Stimulated activated CD4-positive, alpha-beta T cell treated with anti-CD3 and anti-CD28 coated beads, Interleukin-2, amount 100 ng/mL, for 24 hours (primary cell): Measurements from ENCODE around the gene RPS19.
"Not testable (repeated sequence)": the region's sequence is repeated elsewhere in the genome, so short reads cannot be mapped to it uniquely, and the experiment has no call there.

Experiments
- DNase-seq, 2 donors: peaks; one replicate each; pipeline ENCODE4 v3.0.0-alpha.2; 2020

RPS19 gene

DNA sequence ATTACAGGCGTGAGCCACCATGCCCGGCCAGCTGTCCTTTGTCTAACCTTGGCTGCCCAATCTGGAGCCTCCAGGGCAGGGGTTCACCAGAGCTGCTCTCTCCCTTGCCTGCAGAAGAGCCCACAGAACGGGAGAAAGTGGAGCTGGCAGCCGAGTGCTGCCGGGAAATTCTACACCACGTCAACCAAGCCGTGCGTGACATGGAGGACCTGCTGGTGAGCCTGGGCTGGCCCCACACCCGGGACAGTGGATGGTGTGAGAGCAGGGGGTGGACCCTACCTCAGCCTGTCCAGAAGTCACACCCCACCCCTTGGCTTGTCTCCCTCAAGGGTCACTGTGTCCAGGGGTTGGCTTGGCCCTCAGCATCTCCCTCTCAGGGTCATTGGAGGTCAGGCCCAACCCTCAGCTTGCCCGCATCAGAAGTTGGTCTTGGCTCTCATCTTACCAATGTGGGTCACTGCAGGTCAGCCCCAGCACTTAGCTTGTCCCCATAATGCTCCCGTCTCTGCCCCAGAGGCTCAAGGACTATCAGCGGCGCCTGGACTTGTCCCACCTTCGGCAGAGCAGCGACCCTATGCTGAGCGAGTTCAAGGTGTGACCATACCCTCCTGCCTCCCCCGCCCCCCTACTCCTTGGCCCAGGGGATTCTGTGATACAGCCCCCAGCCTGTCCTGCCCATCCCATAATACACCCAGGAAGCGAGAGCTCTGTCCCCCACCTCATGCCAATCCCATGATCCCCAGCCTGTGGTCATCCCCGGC, 43.3 kb downstream of the RPS19 start:
- no peak for DNase-seq

DNA sequence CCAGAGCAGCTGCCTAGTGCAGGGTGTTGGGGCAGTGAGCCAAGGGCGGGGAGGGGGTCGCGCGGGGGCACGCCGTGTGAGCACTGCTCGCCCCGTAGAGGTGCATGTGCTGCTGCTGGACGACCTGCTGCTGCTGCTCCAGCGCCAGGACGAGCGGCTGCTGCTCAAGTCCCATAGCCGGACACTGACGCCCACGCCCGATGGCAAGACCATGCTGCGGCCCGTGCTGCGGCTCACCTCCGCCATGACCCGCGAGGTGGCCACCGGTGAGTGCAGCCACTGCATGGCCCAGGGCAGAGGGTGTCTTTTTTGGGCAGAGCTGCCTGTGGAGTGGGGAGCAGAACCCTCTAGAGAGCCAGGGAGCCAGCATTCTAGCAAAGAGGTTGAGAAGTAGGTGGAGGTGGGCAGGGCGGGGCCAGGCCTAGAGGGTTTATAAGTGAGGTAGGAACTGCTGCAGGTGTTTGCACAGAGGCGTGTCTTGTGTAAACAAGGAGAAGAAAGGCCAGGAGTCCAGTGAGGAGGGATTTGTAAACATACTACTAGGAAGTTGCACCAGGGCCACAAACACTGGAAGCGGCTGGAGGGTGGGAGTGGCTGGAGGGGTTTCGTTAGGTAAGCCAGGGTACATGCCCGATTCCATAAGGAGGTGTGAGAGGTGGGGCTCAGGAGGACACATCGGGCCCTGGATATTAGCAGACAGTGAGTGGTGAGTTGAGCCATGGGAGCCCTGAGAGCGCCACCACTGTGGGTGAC, 44.2 kb downstream of the RPS19 start:
- DNase-seq: no peak

DNA sequence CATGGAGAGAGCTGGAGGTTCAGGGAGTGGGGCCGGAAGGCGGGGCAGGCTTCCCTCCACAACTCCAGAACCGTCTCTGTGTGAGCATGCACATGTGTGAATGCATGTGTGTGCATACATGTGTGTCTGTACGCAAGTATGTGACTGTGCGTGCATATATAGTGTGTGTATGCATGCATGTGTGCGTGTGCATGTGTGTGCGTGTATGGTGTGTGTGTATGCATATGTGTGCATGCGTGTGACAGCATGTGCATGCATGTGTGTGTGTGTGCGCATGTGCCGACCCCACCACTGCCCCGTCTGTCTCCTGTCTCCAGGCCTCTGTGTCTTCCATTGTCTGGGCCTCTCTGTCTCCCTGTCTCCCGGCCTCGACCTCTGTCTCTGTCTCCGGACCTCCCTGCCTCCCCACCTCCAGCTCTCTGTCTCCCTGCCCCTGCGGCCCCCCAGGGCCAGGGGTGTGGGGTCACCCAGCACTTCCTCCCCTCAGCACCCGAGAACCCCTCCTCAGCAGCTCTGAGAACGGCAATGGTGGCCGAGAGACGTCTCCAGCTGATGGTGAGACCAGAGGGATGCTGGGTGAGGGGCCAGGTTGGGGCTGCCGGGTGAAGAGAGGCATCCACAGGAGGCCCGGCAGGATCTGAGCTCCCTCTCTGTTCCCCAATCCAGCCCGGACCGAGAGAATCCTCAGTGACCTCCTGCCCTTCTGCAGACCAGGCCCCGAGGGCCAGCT, 45.4 kb downstream of the RPS19 start:
- DNase-seq: no peak

DNA sequence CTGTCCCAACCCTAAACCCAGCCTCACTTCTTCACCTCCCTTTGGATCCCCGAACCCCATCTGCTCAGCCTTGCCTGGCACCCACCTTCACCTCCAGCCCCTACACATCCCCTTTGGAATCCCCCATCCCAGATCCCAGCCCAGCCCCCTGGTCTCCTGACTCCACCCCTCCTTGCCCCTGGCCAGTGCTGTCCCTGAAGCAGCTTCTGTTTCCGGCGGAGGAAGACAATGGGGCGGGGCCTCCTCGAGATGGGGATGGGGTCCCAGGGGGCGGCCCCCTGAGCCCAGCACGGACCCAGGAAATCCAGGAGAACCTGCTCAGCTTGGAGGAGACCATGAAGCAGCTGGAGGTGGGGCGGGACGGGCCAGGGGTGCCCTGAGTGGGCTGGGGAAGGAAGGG, 46.2 kb downstream of the RPS19 start:
- DNase-seq: no peak

DNA sequence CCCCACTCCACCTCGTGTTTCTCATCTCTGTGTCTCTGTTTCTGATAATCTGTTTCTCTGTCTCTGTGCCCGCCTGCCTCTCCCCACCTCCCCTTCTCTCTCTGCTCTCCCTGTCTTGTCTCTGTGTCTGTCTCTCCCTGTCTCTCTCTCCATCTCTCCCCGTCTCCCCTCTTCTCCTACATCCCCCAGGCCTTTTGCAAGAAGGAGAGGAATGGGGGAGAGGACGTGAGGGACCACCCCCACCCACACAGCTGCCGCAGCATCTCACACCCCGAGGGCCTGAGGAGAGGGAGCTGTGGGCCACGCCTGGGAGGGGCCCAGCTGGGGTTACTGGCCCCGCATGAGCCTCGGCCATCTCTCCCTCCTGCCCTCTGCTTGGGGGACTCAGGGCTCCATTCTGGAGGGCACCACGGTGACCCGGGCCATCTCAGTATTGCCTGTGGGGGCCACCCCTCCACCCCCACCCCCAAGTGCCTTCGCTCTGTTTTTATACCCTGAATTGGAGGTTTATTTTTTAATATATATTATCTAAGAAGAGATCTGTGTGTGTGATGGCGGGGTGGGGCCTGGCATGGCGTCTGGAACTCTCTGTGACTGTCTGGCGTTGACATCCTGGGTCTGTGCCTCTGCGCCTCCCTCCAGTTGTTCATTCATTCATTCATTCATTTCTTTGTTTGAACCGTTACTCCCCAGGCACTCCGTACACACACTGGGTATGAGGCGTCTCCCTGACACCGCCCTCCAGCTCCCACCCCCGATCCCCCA, 47.0 kb downstream of the RPS19 start:
- no peak for DNase-seq

DNA sequence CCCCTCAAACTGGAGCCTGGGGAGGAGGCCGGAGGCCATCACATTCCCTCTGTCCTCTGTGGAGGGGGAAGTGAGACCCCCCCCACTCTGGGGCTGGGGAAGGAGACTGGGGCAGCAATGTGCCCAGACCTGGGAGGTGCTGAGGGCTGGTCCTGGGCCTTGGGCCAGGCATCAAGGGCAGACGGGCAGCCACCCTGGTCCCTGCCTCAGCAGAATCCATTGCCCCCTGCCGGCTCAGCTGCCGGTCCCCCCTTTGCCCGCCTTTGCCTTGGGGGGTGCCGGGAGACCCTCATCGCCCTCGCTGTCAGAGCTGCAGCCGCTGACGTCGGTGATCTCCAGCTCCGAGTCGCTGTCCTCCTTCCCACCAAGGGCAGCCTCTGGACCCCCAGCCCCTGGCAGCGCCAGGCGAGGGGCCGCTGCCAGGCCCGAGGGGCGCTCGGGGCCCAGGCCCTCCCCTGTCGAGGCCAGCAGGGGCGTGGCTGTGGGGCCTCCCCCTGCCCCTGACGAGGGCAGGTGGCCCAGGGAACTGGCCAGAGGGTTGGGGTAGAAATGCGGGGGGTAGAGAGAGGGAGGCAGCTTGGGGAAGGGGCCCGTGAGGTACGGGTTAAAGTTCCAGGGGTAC, 48.0 kb downstream of the RPS19 start:
- no peak for DNase-seq

DNA sequence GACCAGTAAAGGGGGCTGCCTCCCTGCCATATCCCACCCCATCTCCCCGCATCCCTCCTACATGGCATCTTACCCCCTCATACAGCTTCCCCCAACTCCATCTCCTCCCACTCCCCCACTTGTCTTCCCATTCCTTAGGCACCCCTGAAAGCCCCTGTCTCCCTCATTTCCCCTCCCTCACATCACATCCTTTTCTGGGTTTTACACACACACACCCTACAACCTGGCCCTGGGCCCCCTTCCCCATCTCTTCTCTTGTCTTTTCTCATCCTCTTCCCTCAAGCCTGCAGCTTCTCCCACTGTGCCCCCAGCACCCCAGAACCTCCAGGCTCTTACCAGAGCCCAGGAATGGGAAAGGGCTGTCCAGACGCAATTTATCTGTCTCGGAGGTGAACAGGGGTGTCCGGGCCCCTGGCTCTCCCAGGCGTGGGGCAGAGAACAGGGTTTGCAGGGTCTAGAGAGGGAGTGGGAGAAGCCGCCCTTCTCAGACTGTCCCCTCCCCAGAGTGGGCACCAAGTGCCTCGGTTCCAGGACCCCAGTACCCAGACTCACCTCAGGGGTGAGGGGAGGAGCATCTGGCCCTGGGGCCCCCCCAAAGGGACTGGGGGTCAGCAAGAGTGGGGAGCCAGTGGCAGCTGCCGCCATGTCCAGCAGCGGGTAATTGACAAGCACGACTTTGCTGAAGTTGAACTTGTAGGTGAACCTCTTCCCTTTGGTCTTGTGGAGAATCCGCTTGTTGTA, 48.8 kb downstream of the RPS19 start:
- no peak for DNase-seq

DNA sequence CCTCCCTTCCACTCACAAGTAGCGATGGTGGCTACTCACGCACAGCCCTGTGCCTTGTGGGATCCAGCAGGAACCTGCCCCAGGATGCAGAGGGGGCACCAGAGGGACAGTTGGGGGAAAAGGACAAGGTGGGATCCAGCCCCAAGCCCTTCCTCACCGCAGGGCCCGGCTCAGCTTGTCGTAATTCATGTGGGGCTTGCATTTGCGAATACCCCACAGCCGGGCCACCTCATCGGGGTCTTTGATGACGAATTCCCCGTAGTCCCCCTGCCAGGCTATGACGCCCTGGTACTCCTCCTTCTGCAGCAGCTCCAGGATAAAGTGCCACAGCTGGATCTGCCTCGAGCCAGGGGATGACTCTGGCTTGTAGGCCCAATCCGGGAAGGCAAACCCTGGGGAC, 49.7 kb downstream of the RPS19 start:
- no peak for DNase-seq

DNA sequence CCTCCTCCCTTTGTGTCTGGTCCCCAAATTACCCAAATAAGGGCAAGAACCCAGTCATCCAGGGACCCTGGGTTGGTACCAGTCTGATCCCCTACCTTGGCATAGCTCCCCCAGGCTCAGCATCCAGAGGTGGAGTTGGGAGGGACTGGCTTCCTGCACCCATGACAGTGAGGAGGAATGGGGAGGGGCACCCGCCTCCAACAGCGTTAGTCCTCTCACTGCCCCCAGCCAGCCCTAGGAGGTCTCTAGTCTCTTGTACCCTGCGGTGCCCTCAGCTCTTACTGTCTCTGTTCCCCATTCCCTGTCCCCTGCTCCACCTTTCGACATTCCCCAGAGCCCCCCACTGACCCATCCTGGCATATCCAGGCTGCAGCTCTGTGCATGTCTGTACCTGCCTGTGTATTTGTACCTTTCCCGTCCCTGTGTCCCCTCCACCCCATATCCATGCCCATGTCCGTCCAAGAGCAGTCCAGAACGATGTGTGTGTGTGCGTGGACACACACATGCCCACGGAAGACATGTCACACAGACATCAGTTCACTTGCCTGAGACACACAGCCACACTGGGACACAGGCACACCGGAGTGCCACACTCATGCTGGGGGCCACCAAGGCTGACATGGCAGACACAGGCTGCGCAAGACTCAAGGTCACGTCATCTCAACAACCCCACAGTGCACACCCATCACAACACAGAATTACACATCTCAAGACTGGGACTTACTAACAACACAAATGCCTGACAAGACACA, 50.4 kb downstream of the RPS19 start:
- no peak for DNase-seq

DNA sequence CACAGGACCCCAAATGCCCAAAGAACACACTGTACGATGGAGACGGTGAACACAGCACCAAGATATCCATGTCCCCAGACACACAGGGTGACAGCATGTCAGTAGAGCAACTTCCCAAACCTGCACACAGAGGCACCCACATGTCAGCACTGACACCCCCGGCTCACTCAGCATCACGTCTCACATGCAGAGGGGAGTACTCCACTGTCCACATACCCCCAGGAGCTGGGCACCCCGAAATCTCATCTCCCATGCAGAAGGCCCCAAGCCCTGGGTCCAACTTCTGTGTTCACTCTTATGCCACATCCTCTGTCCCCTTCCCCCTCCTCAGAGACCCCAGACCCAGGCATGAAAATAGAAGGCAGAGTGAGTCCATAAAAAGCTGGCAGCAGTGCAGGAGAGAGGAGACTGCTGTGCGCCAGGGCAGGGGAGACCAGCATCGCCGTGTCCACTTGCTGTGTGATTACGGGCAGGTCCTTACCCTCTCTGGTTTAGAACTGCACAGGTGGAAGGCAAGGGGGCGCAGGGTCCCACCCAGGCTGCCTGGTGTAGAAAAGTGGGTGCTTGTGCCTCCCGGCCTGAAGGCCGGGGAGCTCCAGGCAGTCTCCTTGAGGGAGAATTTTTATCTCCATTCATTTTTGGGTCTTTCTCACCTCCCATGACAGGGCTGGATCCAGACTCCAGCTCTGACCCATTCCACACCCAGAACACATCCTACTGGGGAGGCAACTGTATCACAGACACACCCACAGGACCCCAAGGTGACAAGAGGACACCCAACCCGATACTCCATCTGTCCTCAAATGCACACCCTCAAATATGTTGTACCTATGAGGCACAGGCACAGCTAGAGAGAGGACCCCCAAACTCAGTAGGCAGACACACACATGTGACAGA, 51.2 kb downstream of the RPS19 start:
- no peak for DNase-seq

DNA sequence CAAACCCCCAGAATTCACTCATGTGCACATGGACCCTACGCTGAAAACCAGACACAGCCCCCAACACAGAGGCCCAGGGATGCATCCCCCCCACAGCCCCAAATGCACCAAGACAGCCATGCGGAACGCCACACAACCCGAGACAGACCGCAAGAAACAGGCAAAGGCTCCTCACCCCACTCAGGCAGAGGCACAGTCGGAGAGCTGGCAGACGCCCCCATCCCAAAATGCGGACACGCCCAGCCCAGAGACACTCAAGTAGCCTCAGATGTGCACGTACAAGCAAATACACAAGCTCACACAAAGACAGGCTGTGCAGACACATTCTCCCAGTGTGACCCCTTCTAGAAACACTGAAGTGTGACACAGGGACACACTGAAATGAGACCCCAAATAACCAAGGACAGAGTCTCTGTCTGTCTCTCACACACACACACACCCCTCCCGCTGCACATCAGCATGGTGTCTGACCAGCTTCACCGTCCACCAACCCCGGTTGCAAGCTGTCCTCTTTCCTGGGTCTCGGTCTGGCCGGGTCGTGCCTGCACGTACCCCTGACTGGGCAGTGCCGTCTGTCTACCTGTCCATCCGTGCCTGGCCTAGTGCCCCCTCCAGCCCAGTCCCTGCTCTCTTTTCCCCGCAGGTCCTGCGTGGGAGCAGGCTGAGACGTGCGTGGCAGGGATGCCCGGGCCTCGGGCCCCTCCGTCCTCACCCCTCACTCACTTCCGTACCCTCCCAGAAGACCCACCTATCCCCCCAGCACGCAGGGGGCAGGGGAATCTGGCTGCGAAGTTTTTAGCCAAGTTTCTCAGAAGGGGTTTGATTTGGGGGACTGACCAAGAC, 52.1 kb downstream of the RPS19 start:
- no peak for DNase-seq

DNA sequence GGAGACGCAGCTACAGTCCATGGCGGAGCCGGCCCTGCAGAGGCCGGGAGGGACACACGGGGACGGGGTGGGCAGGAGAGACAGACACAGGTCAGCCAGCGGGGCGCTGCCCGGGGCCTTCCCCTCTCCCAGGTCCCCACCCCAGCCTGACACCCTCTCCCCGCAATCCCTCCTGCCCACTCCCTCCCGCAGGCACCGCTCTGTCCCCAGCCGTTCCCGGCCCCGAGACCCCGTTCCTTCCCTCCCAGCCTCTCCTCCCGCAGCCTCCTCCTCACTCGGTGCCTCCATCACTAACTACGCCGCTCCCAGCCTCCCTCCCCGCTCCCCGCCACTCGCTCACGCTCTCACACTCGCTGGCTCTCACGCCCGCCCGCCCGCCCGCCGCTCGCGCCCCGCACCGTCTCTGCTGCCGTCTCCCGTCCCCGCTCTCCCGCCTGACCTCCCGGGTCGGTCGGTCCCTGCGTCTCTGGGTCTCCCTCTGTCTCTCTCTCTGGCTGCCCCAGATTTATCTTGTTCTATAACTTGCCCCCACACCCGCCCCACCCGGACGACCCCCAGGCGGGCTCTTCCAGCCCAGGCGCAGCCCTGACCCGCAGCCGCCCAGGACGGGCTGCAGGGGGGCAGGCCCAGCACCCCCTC, 53.0 kb downstream of the RPS19 start:
- DNase-seq: no peak

DNA sequence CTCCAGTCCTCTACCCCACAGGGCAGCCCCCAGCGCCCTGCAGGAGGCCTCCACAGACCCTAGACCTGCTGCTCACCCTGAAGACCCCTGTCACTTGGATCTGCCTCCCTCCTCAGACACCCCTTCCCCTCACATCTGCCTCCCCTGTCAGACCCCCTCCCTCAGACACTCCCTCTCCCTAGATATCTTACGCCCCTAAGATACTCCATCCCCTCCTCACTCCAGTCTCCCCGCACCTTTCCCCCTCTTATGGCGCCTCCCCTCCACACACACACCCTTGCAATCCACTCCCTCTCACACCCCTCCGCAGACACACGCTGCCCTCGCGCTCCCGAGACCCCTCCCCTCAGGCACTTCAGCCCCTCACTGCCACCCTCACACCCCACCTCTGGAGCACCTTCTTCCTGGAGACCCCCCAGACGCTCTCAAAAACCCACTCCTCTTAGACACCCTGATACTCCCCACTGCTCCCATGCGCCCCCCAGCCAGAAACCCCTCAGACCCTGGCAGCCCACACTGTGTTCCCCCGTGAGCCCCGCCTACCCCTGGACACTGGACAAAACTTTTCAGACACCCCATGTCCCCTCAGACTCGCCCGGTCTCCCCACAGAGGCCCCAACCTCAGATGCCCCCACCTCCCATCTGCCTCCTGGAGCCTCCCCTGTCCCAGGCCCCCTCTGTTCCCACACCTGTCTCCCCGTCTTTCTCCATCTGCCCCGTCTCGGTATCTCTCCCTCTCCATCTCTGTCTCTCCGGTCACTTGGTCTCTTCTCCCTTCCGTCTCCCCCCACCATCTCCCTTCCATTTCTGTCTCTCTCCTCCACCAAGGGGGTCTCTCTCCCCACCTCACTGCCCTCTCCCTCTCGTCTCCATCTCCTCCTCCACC, 53.7 kb downstream of the RPS19 start:
- DNase-seq: no peak

DNA sequence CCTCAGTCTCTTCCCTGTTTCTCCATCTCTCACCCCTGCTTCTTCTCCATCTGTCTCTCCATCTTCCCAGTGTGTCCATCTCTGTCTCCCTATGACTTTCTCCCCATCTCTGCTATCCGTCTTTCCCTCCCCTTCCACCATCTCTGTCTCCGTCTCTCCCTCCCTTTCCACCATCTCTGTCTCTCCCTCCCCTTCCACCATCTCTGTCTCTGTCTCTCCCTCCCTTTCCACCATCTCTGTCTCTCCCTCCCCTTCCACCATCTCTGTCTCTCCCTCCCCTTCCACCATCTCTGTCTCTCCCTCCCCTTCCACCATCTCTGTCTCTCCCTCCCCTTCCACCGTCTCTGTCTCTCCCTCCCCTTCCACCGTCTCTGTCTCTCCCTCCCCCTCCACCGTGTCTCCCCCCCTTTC, 54.4 kb downstream of the RPS19 start:
- not testable (repeated sequence) for DNase-seq

DNA sequence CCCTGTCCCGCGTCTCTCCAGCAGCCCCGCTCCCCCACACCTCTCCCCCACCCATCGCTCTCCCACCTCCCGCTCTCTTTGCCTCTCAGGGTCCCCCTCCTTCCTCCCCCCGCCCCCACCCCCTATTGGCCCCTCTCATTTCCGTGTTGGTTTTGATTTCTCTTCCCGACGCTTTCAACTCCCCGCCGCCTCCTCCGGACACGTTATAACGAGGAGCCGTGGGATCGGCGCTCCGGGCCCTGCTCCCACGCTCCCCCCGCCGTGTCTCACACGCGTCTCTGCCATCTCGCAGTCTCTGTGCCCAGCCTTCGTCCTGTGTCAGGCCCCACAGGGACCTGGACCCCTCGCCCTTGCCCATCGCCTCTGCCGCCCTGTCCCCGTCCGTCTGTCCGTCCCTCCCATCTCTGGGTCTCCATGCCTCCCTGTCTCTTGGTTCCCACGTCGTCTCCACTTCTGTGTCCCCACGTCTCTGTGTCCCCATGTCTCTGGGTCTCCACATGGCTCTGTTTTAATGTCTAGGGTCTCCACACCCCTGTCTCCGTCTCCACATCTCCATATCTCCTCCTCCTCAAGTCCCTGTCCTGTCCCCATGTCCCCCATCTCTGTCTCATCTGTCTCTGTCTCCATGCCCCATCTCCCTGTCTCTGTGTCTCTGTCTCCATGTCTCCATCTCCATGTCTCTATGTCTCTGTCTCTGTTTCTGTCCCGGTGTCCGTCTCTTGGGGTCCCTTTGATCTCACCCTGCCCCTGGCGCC, 55.1 kb downstream of the RPS19 start:
- no peak for DNase-seq

DNA sequence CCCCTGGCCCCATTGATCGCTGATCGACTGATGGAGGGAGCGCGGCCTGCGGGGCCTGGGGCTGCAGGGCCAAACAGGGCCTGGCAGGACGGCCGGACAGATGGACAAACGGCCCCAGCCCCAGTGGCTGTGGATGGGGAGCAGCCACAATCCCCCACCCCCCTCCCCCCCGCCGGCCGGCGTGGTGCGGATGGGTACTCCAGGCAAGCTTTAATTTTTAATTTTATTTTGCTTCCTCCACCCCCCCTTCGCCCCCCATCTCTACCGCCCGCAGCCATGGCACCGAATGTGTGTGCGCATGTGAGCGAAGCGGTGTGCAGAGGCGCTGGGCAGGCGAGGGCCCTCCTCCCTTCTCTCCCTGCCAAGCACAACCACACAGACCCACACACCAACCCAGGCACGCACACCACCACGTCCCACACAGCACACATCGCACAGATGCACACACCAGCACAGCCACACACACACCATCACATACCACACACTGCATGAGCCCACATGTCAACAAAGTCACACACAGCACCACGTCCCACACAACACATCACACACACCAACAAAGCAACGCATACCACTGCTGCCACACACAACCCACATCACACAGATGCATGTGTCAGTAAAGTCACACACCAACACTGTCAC, 55.8 kb downstream of the RPS19 start:
- no peak for DNase-seq
